ENCODE measurements around the gene SCUBE3. TPM values are rescaled to one million over a fixed set of nuclear protein-coding genes. Genes with fewer than 3 reads are reported as not detected.

The SCUBE3 gene
- total RNA-seq, 6 donors from 2014 or later: under 0.01 to 1.2 (median 0.48) TPM

- DNase-seq (peak; percentile 88 to 94), ATAC-seq (ENCODE audit: low FRiP score in 2 of 2) (peak; percentile 81 to 85)
- no peak for TF ChIP-seq POLR2A (IDR thresholded peaks at IDR 0.05)
- TF ChIP-seq EP300 (IDR thresholded peaks at IDR 0.05): no peak
- no peak for TF ChIP-seq CTCF (IDR thresholded peaks at IDR 0.05)
- no peak for TF ChIP-seq POLR2AphosphoS5 (IDR thresholded peaks at IDR 0.05)
- no peaks in the 10 kb centered on the region for H3K36me3 ChIP-seq
- H3K4me3 ChIP-seq: peak overlapping the region; percentile 71 to 93 (median 87)
- no peaks in the 10 kb centered on the region for H3K9me3 ChIP-seq
- H3K27me3 ChIP-seq: no peaks in the 10 kb centered on the region
- H3K27ac ChIP-seq: peak overlapping the region; percentile 94 to 98 (median 96)
- peaks cover 13 to 34% (median 26%) of the 10 kb centered on the region in 4 donors for H3K4me1 ChIP-seq
- 8 to 11% methylated on average over 9 to 15 of the region's 23 CpGs for WGBS, 2 donors
These were observed 46.3 kb downstream of the SCUBE3 start for GRCh38 chr6:35259948-35260590.

GRCh38 chr6:35260591-35261570 lies 47.1 kb downstream of the SCUBE3 start:
- H3K36me3 ChIP-seq: no peaks in the 10 kb centered on the region
- H3K9me3 ChIP-seq: no peaks in the 10 kb centered on the region
- no peaks in the 10 kb centered on the region for H3K27me3 ChIP-seq
- peak overlapping the region in 3 of 4 donors; percentile 71 to 93 (median 86) for H3K4me3 ChIP-seq
- WGBS, 2 donors: 74 to 77% methylated on average over 5 to 6 of the region's 6 CpGs
- DNase-seq (no peak), ATAC-seq (ENCODE audit: low FRiP score in 2 of 2) (no peak)
- peak overlapping the region; percentile 94 to 98 (median 96) for H3K27ac ChIP-seq
- peaks cover 13 to 34% (median 26%) of the 10 kb centered on the region in 4 donors for H3K4me1 ChIP-seq
- TF ChIP-seq POLR2A (IDR thresholded peaks at IDR 0.05) (no peak), POLR2AphosphoS5 (IDR thresholded peaks at IDR 0.05) (no peak), CTCF (IDR thresholded peaks at IDR 0.05) (no peak), EP300 (IDR thresholded peaks at IDR 0.05) (no peak)

GRCh38 chr6:35262596-35262995 lies 48.8 kb downstream of the SCUBE3 start:
- Histone ChIP-seq H3K4me1 (peaks cover 13 to 31% (median 25%) of the 10 kb centered on the region in 4 donors), H3K4me3 (no peak overlapping the region), H3K27me3 (no peaks in the 10 kb centered on the region), H3K36me3 (no peaks in the 10 kb centered on the region), H3K9me3 (no peaks in the 10 kb centered on the region), H3K27ac (no peak overlapping the region)
- ATAC-seq (ENCODE audit: low FRiP score in 2 of 2): no peak
- DNase-seq: no peak
- 59 to 76% methylated on average over 1 of the region's 2 CpGs for WGBS, 2 donors
- TF ChIP-seq CTCF (IDR thresholded peaks at IDR 0.05): no peak
- TF ChIP-seq EP300 (IDR thresholded peaks at IDR 0.05): no peak
- TF ChIP-seq POLR2AphosphoS5 (IDR thresholded peaks at IDR 0.05): no peak
- no peak for TF ChIP-seq POLR2A (IDR thresholded peaks at IDR 0.05)

- TF ChIP-seq CTCF (IDR thresholded peaks at IDR 0.05): no peak
- TF ChIP-seq POLR2AphosphoS5 (IDR thresholded peaks at IDR 0.05): no peak
- no peak for TF ChIP-seq POLR2A (IDR thresholded peaks at IDR 0.05)
- no peak for TF ChIP-seq EP300 (IDR thresholded peaks at IDR 0.05)
- Histone ChIP-seq H3K27ac (no peak overlapping the region), H3K4me3 (no peak overlapping the region)
These were observed 51.0 kb downstream of the SCUBE3 start for GRCh38 chr6:35264550-35265274.

More at GRCh38 chr6:35264550-35265274, 51.0 kb downstream of the SCUBE3 start:
- ATAC-seq (ENCODE audit: low FRiP score in 2 of 2) (no peak), DNase-seq (no peak)
- peaks cover 7 to 23% (median 13%) of the 10 kb centered on the region in 4 donors for H3K4me1 ChIP-seq
- H3K27me3 ChIP-seq: no peaks in the 10 kb centered on the region
- no peaks in the 10 kb centered on the region for H3K36me3 ChIP-seq
- no peaks in the 10 kb centered on the region for H3K9me3 ChIP-seq
